DMS 273 treated with DMSO at 0.1 percent for 48 hours (cell line): Measurements from ENCODE around the gene LHFPL2.
A peak's percentile ranks its signal among the peaks of the same experiment; 100 is the strongest.

Source experiments
- DNase-seq: peaks from one replicate; lab custom pipeline; 2025; lab: John Stamatoyannopoulos, UW

The LHFPL2 gene

GRCh38 chr5:78666041-78666444 is 17.5 kb upstream of the LHFPL2 start:
- DNase-seq = no peak

GRCh38 chr5:78665534-78665933 is 17.0 kb upstream of the LHFPL2 start:
- DNase-seq = no peak

DNA sequence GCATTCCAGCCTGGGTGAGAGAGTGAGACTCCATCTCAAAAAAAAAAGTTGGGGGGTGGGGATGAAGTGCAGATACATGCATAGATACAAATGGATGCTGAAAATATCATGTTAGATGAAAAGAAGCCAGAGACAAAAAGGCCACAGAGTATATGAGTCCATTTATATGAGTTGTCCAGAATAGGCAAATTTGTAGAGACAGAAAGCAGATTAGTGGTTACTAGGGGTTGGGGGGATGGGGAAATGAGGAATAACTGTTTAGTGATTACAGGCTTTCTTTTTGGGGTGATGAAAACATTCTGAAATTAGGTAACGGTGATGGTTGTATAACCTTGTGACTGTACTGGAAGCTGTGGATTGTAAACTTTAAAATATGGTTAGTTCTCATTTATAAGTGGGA is 13.8 kb upstream of the LHFPL2 start:
- no peak for DNase-seq

DNA sequence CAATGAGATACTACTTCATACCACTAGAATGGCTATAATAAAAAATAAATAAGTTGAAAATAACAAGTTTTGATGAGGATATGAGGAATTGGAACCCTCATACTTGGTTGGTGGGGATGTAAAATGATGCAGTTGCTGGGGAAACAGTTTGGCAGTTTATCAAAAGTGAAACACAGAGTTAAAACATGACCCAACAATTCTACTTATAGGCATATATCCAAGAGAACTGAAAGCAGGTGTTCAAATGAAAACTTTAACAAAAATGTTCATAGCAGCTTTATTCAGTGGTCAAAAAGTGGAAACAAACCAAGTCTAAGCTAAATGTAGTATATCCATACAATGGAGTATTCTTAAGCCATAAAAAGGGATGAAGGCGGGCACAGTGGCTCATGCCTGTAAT is 13.1 kb upstream of the LHFPL2 start:
- no peak for DNase-seq

GRCh38 chr5:78661044-78661443 is 12.5 kb upstream of the LHFPL2 start:
- DNase-seq = no peak

GRCh38 chr5:78660401-78660800 is 11.8 kb upstream of the LHFPL2 start:
- DNase-seq = no peak

DNA sequence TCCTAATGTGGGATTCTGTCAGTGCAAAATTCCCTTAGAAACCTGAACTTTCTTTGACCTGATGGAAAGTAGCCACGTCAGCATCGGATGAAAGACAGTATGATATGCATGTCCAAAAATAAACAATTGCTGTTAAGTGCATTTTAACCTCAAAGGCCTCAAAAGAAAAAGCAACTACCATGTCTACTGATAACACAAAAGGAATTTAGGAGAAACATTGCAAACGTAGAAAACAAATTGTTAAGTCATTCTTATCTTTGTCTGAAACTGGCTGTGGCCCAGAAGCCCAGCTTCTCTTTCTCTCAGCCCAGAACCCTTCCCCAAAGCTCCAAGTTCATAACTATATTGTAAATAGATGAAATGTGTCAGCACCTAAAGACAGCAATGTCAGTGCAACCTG is 11.1 kb upstream of the LHFPL2 start:
- DNase-seq = no peak

- DNase-seq = no peak
Observed at GRCh38 chr5:78659114-78659513, 10.5 kb upstream of the LHFPL2 start.

- no peak for DNase-seq
Observed at GRCh38 chr5:78657201-78657600, 8.6 kb upstream of the LHFPL2 start.

GRCh38 chr5:78655746-78656290 is 7.2 kb upstream of the LHFPL2 start:
- DNase-seq = no peak

GRCh38 chr5:78654386-78654785 is 5.8 kb upstream of the LHFPL2 start:
- DNase-seq = no peak

DNA sequence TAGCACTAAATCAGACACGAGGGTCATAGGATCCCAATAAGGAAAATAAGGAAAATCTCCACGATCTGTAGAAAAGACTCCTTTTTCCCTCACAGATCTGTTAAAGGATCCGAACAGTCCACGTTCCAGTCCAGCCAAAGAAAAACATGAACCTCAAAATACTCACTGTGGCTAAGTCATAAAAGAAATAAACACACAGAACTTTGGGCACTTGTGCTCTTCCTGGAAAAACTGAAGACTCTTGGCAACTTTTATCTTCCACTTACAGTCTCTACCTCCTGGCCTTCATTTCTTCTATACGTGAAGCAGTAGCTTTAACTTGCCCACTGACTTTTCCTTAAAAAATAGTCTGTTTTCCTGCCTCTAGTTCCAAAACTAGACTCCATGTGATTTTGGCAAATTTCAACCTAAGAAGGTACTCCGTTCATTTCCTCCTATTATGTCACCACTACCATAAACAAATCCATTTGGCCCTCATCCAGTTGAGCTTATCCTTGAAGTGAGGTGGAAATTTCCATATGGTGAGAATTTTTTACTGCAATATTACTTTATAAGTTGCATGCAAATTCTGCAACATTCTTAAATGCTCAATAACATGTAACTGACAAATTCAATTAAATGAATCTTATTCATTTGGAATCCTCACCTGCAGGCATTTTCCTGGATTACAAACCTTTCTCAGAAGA is 5.3 kb upstream of the LHFPL2 start:
- no peak for DNase-seq

DNA sequence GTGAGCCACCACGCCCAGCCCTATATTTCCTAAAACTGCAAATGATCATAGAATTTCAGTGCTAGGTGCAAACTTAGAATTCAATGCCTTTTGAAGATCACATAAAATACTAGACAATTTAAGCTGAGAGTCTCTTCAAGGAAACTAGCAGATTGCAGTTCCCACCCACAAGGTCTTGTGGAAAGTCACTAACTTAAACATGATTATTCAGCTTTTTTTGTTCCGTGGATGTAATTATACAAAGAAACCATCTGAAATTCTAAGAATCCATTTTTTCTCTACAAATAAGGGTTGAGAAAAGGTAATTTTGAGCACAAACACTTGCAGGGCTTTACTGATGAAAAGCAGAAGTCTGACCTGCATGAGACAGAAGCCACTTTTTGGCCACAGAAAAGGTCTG is 4.5 kb upstream of the LHFPL2 start:
- DNase-seq = no peak

DNA sequence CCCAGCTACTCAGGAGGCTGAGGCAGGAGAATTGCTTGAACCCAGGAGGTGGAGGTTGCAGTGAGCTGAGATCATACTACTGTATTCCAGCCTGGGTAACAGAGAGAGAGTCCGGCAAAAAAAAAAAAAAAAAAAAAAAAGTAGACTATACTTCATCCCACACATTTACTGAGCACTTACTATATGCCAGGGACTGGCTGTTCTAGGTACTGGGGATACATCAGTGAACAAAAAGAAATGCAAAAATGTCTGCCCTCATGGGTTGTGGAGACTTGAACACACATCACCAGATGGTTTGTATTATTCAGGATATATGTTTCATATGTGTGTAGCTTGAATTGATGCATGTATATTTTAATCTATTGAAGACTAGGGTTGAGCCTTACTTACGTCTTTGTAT is 2.9 kb upstream of the LHFPL2 start:
- DNase-seq = no peak

- DNase-seq = no peak
Observed at GRCh38 chr5:78650531-78650930, 2.0 kb upstream of the LHFPL2 start.

- DNase-seq = no peak
Observed at GRCh38 chr5:78649861-78650496, 1.4 kb upstream of the LHFPL2 start.

DNA sequence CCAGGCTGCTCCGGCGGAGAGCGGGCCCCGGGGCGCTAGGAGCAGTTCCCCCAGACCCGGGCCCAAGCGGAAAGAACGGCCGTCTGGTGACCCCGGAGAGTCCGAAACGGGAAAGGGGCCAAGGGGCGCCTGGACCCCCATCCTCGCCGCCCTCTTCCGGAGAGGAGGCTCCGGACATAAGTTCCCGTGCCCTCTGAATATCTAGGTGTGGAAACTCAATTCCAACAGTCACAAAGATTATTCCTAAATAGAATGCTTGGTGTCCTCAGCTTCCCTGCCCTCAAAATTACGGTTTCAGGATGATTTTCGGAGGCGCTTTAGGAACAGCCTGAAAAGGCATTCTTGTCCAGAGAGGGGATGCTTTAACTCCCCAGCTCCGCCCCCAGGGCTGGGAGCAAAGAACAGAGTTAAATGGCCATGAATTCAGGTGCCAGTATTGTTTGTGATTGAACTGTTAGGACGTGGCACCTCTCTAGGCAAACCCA is 681 bp upstream of the LHFPL2 start:
- DNase-seq = no peak

GRCh38 chr5:78647838-78648358 is 674 bp downstream of the LHFPL2 start:
- DNase-seq = peak; percentile 21

DNA sequence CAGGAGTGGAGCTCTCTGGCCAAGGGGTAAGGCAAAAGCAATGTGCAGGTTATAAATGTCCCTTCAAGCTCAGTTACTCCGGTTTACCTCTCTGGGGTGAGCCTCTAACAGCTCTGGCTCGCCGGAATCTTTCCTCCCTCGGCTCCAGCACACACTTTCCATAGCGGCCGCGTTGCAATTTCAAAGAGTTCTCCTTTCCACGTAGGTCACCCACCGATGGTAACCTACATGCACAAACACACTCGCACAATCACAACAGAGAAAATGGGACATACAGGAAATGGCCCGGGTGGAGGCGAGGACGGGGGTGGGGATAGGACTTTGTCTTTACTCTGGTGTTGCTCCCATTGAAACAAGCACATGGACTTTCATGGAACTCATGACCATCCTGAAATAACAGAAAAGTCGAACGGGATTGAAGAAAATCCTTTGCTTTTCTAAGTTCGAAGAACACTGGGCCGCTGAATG is 1.2 kb downstream of the LHFPL2 start:
- DNase-seq = no peak

DNA sequence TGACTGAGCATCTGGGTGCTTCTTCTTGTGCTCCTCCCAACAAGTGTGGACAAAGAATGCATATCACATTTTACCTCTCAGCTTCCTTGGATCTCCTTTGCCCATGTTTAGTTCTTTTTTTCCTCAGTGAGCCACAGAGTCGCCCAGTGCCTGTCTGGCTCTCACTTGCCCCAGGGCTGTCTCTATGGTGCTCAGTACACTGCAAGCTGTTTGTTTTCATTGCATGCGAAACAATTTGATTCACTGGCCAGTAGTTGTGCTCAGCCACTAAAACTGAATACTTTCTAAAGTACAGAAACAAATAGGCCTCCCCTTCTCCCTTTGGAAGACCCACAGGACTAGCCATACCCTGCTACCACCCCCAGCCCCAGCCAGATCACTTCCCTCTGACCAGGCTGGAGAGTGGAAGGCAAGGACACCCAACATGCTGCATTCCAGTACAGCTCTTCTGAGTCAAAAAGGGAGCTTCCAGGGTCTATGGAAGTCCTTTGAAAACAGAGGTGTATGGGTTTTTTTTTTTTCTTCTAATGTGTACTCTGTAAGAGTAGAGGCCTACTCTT is 3.8 kb downstream of the LHFPL2 start:
- no peak for DNase-seq

DNA sequence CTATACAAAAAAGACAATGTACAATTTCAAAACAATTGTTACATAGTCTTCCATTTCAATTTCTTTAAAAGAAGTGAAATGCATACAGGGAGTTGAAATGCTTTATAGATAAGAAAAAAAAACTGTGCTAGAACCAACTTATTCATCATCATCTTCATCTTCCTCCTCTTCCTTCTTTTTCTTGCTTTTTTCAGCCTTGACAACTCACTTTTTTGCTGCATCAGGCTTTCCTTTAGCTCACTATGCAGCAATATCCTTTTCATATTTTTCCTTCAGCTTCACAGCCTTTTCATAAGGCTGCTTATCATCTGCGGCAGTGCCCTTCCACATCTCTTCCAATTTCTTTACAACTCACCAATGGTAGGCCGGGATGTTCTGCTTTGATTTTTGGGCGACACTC is 4.4 kb downstream of the LHFPL2 start:
- no peak for DNase-seq

- DNase-seq = no peak
Observed at GRCh38 chr5:78642701-78643100, 5.9 kb downstream of the LHFPL2 start.
